ENCODE data around the gene NR5A1.

The NR5A1 gene

DNA sequence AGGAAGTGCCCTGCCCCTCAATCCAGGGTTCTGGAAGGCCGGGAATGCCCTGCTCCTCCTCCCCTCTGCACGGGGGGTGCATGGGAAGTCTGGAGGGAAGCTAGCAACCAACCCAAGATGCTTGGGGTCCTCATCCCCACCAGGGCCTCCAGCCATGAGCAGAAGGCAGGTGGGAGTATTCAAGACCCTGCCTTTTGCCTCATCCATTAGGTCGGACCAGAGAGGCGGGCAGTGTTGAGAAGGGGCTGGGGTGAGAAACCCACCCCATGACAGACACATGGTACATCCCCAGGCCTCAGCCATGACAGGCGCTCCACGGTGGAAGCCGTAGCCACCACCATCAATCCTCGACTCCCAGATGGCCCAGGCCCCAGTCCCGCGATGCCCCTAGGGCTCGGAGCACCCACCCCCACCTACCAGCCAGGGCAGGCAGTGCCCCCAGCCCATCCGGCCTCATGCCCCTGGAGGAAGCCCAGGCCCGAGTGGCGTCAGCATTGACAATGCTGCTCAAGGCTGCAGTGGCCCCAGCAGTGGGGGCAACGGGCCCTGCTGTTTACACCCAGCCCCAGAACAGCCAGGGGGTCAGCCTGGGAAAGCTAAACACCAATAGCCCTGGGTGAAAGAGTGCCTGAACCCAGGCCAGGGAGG, 8.6 kb downstream of the NR5A1 start:
- Histone ChIP-seq H3F3A (ENCODE audit: low read depth) (no peaks in the 10 kb centered on the region), H3K4me2 (ENCODE audit: low read depth, low read length, poor library complexity, severe bottlenecking) (no peak overlapping the region)

DNA sequence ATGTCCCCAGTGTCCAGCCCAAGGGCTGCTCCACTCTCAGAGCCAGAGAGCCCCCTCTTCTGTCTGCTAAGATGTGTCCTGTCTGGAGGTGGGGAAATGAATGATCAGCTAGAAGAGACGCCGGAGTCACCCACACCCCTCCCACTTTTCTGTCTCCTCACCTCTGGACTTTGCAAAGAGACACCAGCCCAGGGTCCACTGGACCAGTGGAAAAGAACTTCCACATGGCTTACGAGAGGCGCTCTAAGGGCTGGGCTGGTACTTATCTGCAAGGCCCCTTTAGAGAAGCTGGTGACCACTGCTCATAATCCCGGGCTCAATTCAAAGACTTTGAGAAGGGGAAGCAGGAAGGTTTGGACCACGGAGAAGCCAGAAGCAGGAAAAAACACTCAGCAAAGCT, 9.2 kb downstream of the NR5A1 start:
- TF ChIP-seq, protein P1, sequence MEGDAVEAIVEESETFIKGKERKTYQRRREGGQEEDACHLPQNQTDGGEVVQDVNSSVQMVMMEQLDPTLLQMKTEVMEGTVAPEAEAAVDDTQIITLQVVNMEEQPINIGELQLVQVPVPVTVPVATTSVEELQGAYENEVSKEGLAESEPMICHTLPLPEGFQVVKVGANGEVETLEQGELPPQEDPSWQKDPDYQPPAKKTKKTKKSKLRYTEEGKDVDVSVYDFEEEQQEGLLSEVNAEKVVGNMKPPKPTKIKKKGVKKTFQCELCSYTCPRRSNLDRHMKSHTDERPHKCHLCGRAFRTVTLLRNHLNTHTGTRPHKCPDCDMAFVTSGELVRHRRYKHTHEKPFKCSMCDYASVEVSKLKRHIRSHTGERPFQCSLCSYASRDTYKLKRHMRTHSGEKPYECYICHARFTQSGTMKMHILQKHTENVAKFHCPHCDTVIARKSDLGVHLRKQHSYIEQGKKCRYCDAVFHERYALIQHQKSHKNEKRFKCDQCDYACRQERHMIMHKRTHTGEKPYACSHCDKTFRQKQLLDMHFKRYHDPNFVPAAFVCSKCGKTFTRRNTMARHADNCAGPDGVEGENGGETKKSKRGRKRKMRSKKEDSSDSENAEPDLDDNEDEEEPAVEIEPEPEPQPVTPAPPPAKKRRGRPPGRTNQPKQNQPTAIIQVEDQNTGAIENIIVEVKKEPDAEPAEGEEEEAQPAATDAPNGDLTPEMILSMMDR (conservative IDR thresholded peaks at IDR 0.05; ENCODE audit: low read length), result no peak
- TF ChIP-seq EZH2phosphoT487 (IDR thresholded peaks at IDR 0.05; ENCODE audit: borderline replicate concordance), result no peak
- Histone ChIP-seq H4K20me1 (ENCODE audit: insufficient read depth, low read length, poor library complexity, severe bottlenecking) (no peaks in the 10 kb centered on the region), H3K4me2 (ENCODE audit: low read depth, low read length, poor library complexity, severe bottlenecking) (no peak overlapping the region), H3K4me1 (ENCODE audit: insufficient read depth, low read length, poor library complexity, severe bottlenecking) (no peaks in the 10 kb centered on the region), H2AFZ (ENCODE audit: low read length) (no peak overlapping the region), H3K79me2 (ENCODE audit: insufficient read depth, low read length) (no peaks in the 10 kb centered on the region), H3K9me3 (ENCODE audit: insufficient read depth, low read depth, low read length) (no peaks in the 10 kb centered on the region), H3K27me3 (ENCODE audit: insufficient read depth, low read length, poor library complexity, severe bottlenecking) (no peaks in the 10 kb centered on the region), H3K9me2 (replicated peaks; ENCODE audit: low read depth, low read length) (no peaks in the 10 kb centered on the region), H3K4me3 (ENCODE audit: low read length, poor library complexity, severe bottlenecking) (no peak overlapping the region), H3K36me3 (ENCODE audit: insufficient read depth, low read length) (no peaks in the 10 kb centered on the region), H3K9ac (ENCODE audit: low read depth, low read length, poor library complexity, severe bottlenecking) (no peak overlapping the region), H3F3A (ENCODE audit: low read depth) (no peaks in the 10 kb centered on the region)

More for the DNA sequence above, 8.6 kb downstream of the NR5A1 start:
- Histone ChIP-seq H3K4me1 (ENCODE audit: insufficient read depth, low read length, poor library complexity, severe bottlenecking) (no peaks in the 10 kb centered on the region), H2AFZ (ENCODE audit: low read length) (no peak overlapping the region), H3K79me2 (ENCODE audit: insufficient read depth, low read length) (no peaks in the 10 kb centered on the region), H3K4me3 (ENCODE audit: low read length, poor library complexity, severe bottlenecking) (no peak overlapping the region), H3K9me2 (replicated peaks; ENCODE audit: low read depth, low read length) (no peaks in the 10 kb centered on the region), H4K20me1 (ENCODE audit: insufficient read depth, low read length, poor library complexity, severe bottlenecking) (no peaks in the 10 kb centered on the region), H3K9ac (ENCODE audit: low read depth, low read length, poor library complexity, severe bottlenecking) (no peak overlapping the region), H3K36me3 (ENCODE audit: insufficient read depth, low read length) (no peaks in the 10 kb centered on the region), H3K27me3 (ENCODE audit: insufficient read depth, low read length, poor library complexity, severe bottlenecking) (no peaks in the 10 kb centered on the region), H3K9me3 (ENCODE audit: insufficient read depth, low read depth, low read length) (no peaks in the 10 kb centered on the region)
- TF ChIP-seq, protein P1 (conservative IDR thresholded peaks at IDR 0.05; ENCODE audit: low read length), result no peak
- TF ChIP-seq EZH2phosphoT487 (IDR thresholded peaks at IDR 0.05; ENCODE audit: borderline replicate concordance), result no peak

GRCh38 chr9:124497441-124497840, 9.8 kb downstream of the NR5A1 start:
- Histone ChIP-seq H3K9ac (ENCODE audit: low read depth, low read length, poor library complexity, severe bottlenecking) (no peak overlapping the region), H3F3A (ENCODE audit: low read depth) (no peaks in the 10 kb centered on the region), H2AFZ (ENCODE audit: low read length) (no peak overlapping the region), H3K4me3 (ENCODE audit: low read length, poor library complexity, severe bottlenecking) (no peak overlapping the region), H4K20me1 (ENCODE audit: insufficient read depth, low read length, poor library complexity, severe bottlenecking) (no peaks in the 10 kb centered on the region), H3K4me1 (ENCODE audit: insufficient read depth, low read length, poor library complexity, severe bottlenecking) (no peaks in the 10 kb centered on the region), H3K9me2 (replicated peaks; ENCODE audit: low read depth, low read length) (no peaks in the 10 kb centered on the region), H3K27me3 (ENCODE audit: insufficient read depth, low read length, poor library complexity, severe bottlenecking) (no peaks in the 10 kb centered on the region), H3K9me3 (ENCODE audit: insufficient read depth, low read depth, low read length) (no peaks in the 10 kb centered on the region), H3K4me2 (ENCODE audit: low read depth, low read length, poor library complexity, severe bottlenecking) (no peak overlapping the region), H3K79me2 (ENCODE audit: insufficient read depth, low read length) (no peaks in the 10 kb centered on the region), H3K36me3 (ENCODE audit: insufficient read depth, low read length) (no peaks in the 10 kb centered on the region)
- no peak for TF ChIP-seq EZH2phosphoT487 (IDR thresholded peaks at IDR 0.05; ENCODE audit: borderline replicate concordance)
- TF ChIP-seq, protein P1 (conservative IDR thresholded peaks at IDR 0.05; ENCODE audit: low read length), result no peak
